Measurements from ENCODE around the gene PIM1.
"Not testable (repeated sequence)": the region's sequence is repeated elsewhere in the genome, so short reads cannot be mapped to it uniquely, and the experiment has no call there.

The PIM1 gene

DNA sequence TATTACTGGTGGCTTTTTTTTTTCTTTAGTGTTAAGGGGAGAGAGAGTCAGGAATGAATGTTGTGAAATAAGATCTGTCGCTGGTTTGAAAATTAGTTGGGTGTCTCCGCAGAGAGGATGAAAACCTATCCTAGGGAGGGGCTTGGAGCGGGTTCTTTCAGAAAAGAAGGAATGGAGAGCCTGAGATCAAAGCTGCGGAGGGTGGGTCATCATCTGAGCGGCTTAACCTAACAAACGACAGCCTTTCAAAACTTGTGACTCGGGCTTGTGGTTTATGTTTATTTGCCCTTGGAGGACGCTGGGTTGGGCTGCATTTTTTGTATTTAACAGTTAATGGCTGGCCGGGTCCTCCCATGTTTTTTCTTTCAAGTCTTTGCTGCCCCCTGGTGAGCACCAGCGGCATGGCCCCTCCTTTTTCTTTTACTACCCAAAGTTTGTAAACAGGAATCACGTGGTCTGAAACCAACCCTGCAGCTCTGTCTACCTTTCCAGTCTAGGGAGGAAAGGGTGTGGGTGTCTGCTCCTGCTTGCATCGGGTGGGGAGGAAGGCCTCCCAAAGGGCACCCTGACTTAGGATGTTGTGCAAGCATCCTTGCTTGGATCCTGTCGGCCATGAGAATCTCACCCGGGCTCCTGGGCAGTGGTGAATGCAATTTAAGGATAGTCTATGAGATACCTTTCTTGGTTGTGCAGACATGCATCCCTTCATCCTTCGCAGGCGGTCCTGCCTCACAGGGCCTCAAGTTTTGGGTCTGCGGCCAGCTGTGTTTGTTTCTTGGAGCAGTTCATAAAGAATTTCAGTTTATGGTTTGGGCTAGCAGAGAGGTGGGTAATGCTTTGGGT lies 2.2 kb downstream of the PIM1 start:
- peak; percentile 73 for DNase-seq

DNA sequence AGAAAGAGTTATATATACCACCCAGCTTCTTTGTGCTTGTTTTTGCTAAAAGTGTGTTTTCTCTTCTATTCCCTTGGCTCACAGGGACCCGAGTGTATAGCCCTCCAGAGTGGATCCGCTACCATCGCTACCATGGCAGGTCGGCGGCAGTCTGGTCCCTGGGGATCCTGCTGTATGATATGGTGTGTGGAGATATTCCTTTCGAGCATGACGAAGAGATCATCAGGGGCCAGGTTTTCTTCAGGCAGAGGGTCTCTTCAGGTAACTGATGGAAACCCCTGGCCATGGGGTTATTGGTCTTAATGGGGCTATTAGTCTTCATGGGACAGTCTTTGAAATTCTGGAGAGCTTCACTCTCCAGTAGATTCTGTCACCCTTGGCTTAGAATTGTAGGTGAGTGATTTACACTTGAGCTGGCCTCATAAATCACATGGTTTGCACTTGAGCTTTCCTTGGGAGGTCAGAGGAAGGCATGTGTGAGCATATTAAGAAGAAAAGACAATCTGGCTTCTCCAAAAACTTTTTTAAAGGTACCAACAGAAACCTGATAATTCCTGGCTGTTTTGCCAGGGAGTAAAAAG lies 3.0 kb downstream of the PIM1 start:
- DNase-seq = no peak

- no peak for DNase-seq
Observed at GRCh38 chr6:37173493-37174195, 3.7 kb downstream of the PIM1 start.

- no peak for DNase-seq
Observed at GRCh38 chr6:37174196-37174514, 4.2 kb downstream of the PIM1 start.

DNA sequence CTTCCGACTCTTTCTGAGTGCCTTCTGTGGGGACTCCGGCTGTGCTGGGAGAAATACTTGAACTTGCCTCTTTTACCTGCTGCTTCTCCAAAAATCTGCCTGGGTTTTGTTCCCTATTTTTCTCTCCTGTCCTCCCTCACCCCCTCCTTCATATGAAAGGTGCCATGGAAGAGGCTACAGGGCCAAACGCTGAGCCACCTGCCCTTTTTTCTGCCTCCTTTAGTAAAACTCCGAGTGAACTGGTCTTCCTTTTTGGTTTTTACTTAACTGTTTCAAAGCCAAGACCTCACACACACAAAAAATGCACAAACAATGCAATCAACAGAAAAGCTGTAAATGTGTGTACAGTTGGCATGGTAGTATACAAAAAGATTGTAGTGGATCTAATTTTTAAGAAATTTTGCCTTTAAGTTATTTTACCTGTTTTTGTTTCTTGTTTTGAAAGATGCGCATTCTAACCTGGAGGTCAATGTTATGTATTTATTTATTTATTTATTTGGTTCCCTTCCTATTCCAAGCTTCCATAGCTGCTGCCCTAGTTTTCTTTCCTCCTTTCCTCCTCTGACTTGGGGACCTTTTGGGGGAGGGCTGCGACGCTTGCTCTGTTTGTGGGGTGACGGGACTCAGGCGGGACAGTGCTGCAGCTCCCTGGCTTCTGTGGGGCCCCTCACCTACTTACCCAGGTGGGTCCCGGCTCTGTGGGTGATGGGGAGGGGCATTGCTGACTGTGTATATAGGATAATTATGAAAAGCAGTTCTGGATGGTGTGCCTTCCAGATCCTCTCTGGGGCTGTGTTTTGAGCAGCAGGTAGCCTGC lies 4.8 kb downstream of the PIM1 start:
- DNase-seq = no peak

GRCh38 chr6:37175332-37176267 lies 5.6 kb downstream of the PIM1 start:
- DNase-seq = no peak

DNA sequence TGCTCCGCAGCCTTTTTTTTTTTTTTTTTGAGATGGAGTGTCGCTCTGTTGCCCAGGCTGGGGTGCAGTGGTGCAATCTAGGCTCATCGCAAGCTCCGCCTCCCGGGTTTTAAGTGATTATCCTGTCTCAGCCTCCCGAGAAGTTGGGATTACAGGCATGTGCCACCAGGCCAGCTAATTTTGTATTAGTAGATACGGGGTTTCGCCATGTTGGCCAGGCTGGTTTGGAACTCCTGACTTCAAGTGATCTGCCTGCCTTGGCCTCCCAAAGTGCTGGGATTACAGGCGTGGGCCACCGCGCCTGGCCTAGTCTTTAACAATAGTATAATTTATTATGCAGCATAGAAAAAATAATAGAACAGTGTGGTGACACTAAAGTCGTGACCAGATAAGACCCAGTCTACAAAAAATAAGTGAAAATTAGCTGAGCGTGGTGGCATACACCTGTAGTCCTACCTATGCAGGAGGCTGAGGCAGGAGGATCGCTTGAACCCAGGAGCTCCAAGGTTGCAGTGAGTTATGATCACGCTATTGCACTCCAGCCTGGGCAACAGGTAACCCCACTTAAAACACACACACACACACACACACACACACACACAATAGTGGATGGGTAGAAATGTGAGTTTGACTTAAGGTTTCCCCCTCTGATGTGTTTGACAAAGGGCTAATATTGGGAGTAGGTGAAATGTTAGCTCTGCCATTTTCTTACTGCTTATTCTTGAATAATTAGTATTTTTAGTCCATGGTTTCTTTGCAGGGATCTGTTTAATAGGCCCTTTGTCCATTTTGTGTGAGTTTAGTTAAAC lies 6.5 kb downstream of the PIM1 start:
- no peak for DNase-seq

DNA sequence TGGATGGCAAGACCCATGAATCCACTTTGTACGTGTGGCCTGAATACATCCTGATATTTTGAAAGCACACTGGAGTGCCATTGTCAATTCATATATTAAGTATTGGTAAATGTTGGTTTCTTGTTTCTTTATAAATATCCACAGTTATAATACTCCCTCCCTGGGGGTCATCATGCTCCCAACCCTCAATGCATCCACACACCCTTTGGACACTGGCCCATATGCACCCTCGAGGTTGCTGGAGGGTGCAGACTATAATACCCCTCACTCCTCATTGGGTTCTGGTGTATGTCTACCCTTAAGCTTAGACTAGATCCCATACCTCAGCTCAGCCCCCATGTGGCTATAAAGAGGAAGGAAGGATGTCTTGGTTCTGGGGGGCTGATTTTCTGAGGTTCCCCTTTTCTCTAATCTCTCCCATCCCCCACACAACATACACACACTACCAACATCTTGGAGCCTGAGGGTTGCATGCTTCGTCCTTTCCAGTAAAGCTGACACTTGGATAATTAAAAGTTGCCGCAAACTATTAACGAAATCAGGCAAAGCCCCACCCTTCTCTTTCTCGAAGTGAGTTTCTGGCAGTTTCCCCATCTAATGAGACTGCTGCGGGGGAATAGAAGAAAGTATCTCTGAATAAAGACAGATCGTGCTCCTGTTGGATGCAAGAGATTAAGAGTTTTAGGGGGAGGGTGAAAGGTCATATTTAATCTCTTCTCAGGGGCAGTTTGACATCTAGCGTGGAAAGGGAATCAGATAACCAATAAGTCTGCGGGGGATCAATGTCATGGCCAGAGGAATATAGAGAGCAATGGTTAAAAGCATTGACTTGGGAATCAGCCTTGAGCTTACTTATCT lies 7.4 kb downstream of the PIM1 start:
- no peak for DNase-seq

DNA sequence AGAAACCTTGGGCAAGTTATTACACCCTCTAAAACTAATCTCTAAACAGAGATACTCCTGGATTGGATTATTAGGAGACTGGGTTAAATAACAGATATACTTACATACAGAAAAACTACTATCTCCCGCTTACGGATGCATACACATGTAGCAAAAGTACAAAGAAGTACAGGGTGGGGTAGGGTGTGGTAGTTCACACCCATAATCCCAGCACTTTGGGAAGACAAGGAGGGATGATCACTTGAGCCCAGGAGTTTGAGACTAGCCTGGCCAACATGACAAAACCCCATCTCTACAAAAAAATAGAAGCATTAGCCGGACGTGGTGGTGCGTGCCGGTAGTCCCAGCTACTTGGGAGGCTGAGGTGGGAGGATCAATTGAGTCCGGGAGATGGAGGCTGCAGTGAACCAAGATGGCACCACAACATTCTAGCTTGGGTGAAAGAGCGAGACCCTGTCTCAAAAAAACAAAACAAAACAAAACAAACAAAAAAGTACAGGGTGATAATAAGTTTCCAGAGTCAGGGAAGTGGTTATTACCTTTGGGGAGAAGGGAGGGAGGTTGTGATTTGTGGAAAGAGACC lies 8.1 kb downstream of the PIM1 start:
- no peak for DNase-seq

DNA sequence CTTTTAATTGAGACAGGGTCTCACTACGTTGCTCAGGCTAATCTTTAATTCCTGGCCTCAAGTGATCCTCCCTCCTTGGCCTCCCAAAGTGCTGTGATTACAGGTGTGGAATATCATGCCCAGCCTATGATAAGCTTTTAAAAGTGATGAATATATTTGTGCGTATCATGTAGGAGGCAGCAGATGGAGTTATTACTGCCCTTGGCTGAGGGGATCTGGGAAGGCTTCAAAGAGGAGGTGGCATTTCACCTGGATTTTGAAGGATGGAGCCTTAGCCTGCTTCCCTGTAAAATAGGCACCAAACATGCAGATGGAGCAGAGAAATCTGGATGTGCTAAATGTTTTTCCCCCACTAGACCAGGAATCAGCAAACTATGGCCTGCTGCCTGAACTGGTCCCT lies 10.1 kb downstream of the PIM1 start:
- DNase-seq = no peak

DNA sequence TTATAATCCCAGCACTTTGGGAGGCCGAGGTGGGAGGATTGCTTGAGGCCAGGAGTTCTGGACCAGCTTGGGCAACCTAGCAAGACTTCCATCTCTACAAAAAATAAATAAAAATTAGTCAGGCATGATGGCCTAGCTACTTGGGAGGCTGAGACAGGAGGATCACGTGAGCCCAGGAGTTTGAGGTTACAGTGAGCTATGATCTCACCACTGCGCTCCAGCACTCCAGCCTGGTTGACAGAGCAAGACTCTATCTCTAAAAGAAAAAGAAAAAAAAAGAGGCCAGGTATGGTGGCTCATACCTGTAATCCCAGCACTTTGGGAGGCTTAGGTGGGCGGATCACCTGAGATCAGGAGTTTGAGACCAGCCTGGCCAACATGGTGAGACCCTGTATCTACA lies 10.7 kb downstream of the PIM1 start:
- DNase-seq = not testable (repeated sequence)

DNA sequence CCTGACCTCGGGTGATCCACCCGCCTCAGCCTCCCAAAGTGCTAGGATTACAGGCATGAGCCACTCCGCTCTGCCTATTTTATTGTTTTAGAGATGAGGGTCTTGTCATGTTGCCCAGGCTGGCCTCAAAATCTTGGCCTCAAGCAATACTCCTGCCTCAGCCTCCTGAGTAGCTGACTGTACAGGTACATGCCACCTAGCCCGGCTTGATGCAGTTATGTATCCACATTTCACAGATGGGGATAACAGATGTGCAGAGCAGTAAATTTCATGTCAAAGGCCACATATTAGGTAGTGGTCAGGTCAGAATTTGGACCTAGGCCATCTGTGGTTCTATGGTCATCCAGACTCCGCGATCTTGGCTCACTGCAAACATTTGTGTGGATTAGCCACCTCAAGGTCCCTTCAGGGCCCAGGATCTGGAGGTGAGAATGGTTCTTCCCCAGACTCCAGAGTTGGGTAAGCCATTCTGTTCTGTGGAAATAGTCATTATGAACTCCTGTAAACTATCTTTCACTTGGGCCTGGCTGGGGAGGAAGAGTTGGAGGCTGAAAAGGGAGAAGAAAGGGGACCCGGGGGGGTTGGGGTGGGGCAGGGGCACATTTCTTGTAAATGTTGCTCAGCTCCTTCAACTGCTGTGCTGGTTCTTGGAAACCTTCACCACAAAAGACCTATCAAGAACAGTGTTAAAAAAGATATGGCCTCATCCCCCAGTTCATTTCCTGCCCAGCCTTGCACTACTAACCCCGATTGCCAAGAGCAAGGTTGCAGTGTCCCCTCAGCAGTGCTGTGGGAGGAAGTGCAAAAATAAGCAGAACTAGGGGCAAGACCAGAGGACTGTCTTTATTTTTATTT lies 13.0 kb downstream of the PIM1 start:
- no peak for DNase-seq

DNA sequence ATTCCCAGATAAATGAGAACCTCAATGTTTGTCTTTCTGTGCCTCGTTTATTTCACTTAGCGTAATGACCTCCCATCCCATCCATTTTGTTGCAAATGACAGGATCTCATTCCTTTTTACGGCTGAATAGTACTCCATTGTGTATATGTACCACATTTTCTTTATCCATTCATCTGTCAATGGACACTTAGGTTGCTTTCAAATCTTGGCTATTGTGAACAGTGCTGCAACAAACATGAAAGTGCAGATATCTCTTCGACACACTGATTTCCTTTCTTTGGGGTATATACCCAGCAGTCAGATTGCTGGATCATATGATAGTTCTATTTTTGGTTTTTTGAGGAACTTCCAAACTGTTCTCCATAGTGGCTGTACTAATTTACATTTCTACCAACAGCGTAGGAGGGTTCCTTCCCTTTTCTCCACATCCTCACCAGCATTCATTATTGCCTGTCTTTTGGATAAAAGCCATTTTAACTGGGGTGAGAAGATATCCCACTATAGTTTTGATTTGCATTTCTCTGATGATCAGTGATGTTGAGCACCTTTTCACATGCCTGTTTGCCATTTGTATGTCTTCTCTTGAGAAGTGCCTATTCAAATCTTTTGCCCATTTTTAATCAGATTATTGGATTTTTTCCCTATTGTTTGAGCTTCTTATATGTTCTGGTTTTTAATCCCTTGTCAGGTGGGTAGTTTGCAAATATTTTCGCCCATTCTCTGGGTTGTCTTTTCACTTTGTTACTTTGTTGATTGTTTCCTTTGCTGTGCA lies 16.2 kb downstream of the PIM1 start:
- not testable (repeated sequence) for DNase-seq

DNA sequence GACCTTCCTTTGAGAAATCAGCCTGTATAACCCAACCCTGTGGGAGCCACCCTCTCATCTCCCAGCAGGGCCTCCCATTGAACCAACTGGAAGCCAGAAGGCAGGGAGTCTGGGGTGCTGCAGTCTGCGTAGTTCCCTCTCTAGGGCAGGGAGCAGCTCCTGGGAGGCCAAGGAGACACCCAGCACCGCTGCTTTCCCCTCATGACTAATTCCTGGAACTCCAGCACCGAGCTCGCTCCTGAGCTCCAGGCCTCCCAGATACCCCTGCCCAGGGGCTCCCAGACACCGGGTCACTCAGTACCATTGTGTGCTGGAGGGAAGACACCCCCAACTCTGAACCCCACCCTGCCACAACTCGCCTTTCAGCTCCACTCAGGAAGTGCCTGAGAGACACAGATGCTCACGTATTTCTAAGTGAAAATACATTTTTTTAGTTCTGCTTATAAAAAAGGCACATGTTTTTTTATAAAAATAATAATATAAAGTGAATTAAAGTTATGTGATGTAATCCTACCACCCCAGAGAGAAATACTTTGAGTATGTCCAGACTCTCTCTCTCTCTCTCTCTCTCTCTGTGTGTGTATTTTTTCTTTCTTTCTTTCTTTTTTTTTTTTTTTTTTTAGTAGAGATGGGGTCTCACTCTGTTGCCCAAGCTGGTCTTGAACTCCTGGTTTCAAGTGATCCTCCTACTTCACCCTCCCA lies 17.5 kb downstream of the PIM1 start:
- DNase-seq = no peak

DNA sequence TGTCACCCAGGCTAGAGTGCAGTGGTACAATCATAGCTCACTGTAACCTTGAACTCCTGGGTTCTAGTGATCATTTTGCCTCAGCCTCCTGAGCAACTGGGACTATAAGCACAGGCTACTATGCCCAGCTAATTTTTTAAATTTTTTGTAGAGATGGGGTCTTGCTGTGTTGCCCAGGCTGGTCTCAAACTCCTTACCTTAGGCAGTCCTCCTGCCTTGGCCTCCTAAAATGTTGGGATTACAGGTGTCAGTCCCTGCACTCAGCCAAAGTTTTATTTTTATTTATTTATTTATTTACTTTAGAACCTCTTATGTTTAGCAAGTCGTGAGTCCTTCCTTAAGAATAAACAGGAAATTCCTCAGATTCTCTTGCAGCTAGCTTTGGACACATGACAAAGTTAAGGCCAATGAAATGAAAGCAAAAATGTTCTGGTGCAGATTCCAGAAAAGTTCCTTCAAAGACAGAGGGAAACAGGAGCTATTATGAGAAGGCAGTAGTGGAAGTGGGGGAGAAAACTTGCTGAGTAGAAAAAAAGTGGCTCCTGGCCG lies 19.1 kb downstream of the PIM1 start:
- peak; percentile 58 for DNase-seq

DNA sequence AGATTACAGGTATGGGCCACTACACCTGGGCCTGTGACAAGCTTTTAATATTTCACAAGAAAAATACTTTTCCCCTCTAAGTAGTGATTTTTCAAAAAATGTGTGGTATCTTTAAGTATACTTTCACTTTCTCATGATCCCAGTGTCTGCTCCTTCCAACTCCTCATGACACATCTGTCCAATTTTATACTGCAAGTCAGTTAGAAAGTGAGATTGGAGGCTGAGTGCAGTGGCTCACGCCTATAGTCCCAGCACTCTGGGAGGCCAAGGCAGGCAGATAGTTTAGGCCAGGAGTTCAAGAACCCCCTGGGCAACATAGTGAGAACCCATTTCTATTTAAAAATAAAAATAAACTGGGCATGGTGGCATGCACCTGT lies 20.2 kb downstream of the PIM1 start:
- DNase-seq = no peak

- DNase-seq = no peak
Observed at GRCh38 chr6:37192666-37193065, 22.7 kb downstream of the PIM1 start.

Data from NCI-H226 (cell line).